Tibial artery (tissue), 4 donors: ENCODE results near the gene FAM171A2.
A peak's percentile ranks its signal among the peaks of the same experiment; 100 is the strongest.

Experiments
- DNase-seq, 2 donors: peaks; one replicate each; pipeline ENCODE4 v3.0.0-alpha.2; 2019
- H3K27ac ChIP-seq, 2 donors: fragments of 200-600 bp; sonication (generic) in 1 of 2; 1 replicate in 1 of 2; 2 replicates in 1 of 2; pipeline ENCODE4 v1.5.1; 2018 to 2019; ENCODE audit warnings: mild to moderate bottlenecking in 1 of 2
- H3K27me3 ChIP-seq, 2 donors: fragments of 200-600 bp; sonication (generic) in 1 of 2; one replicate each; pipeline versions ENCODE4 v1.5.1 to v1.6.0; 2016 to 2019
- H3K36me3 ChIP-seq, 3 donors: fragments of 200-600 bp; sonication (generic) in 2 of 3; one replicate each; pipeline ENCODE4 v1.5.1; 2016 to 2019; ENCODE audit warnings: mild to moderate bottlenecking in 2 of 3
- H3K4me1 ChIP-seq, 4 donors: fragments of 200-600 bp; sonication (generic) in 2 of 4; 1 replicate in 3 of 4; 2 replicates in 1 of 4; pipeline ENCODE4 v1.5.1; 2016 to 2019
- H3K4me3 ChIP-seq, 2 donors: fragments of 200-600 bp; sonication (generic) in 1 of 2; 1 replicate in 1 of 2; 2 replicates in 1 of 2; pipeline ENCODE4 v1.5.1; 2018 to 2019; ENCODE audit warnings: mild to moderate bottlenecking in 2 of 2
- H3K9me3 ChIP-seq, 3 donors: fragments of 200-600 bp; sonication (generic) in 1 of 3; one replicate each; pipeline ENCODE4 v1.5.1; 2016 to 2019
- intact Hi-C: fragments of 100-400 bp; cut with DNase I; formaldehyde crosslinking; loops from one replicate; pipeline ENCODE4 v1.15.0; 2023; ENCODE audit warnings: low total_unique reads
- TF ChIP-seq, protein P1 (sequence below), 2 experiments: fragments of 200-600 bp in 1 of 2; fragments of 450-650 bp in 1 of 2; IDR thresholded peaks; one replicate each; pipeline ENCODE4 v1.5.1; 2017 to 2019; ENCODE audit warnings: antibody characterized with exemption in 2 of 2, mild to moderate bottlenecking in 1 of 2, moderate library complexity in 1 of 2

The FAM171A2 gene

DNA sequence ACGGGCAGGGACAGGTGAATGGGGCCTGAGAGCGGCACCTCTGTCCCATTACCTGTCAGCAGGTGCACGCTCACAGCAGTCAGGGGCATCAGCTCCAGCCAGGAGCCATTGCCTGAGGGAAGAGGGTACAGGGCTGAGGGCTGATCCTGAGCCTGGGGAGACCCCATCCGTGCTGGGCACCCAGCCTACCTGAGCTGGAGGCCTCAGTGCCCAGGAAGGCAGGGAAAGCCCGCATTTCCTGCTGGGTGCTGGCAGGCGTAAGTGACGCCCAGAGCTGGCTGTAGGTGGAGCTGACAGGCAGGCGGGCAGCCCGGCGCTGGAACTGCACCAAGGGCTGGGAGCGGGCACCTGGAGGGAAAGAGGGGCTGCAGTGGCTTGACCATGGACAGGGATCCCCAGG, 7.4 kb downstream of the FAM171A2 start:
- H3K9me3 ChIP-seq = no peaks in the 10 kb centered on the region
- TF ChIP-seq, protein P1, sequence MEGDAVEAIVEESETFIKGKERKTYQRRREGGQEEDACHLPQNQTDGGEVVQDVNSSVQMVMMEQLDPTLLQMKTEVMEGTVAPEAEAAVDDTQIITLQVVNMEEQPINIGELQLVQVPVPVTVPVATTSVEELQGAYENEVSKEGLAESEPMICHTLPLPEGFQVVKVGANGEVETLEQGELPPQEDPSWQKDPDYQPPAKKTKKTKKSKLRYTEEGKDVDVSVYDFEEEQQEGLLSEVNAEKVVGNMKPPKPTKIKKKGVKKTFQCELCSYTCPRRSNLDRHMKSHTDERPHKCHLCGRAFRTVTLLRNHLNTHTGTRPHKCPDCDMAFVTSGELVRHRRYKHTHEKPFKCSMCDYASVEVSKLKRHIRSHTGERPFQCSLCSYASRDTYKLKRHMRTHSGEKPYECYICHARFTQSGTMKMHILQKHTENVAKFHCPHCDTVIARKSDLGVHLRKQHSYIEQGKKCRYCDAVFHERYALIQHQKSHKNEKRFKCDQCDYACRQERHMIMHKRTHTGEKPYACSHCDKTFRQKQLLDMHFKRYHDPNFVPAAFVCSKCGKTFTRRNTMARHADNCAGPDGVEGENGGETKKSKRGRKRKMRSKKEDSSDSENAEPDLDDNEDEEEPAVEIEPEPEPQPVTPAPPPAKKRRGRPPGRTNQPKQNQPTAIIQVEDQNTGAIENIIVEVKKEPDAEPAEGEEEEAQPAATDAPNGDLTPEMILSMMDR (IDR thresholded peaks at IDR 0.05) = no peak
- peaks cover 0 to 5% (median 4%) of the 10 kb centered on the region in 4 donors for H3K4me1 ChIP-seq
- no peak overlapping the region for H3K4me3 ChIP-seq
- H3K36me3 ChIP-seq = peaks cover 9 to 22% (median 20%) of the 10 kb centered on the region in 3 donors
- intact Hi-C loops = no loop called here
- no peak for DNase-seq
- no peak overlapping the region for H3K27ac ChIP-seq
- H3K27me3 ChIP-seq = peaks cover 0 to 8% of the 10 kb centered on the region in 2 donors

- Histone ChIP-seq H3K27me3 (peaks cover 0 to 4% of the 10 kb centered on the region in 2 donors), H3K9me3 (no peaks in the 10 kb centered on the region), H3K36me3 (peaks cover 15 to 27% (median 25%) of the 10 kb centered on the region in 3 donors), H3K27ac (no peak overlapping the region), H3K4me3 (no peak overlapping the region), H3K4me1 (peaks cover 0 to 5% (median 4%) of the 10 kb centered on the region in 4 donors)
- intact Hi-C loops = no loop called here
- TF ChIP-seq, protein P1 (IDR thresholded peaks at IDR 0.05) = no peak
- DNase-seq = no peak
These were observed 8.0 kb downstream of the FAM171A2 start for GRCh38 chr17:44355642-44356099.

- no peak overlapping the region for H3K27ac ChIP-seq
- TF ChIP-seq, protein P1 (IDR thresholded peaks at IDR 0.05) = peak in 1 of 2 experiments; percentile 18
- peaks cover 21 to 35% (median 33%) of the 10 kb centered on the region in 3 donors for H3K36me3 ChIP-seq
- H3K4me3 ChIP-seq = no peak overlapping the region
- H3K4me1 ChIP-seq = peaks cover 0 to 5% (median 4%) of the 10 kb centered on the region in 4 donors
- no peak for DNase-seq
- no peaks in the 10 kb centered on the region for H3K9me3 ChIP-seq
- peaks cover 0 to 3% of the 10 kb centered on the region in 2 donors for H3K27me3 ChIP-seq
- intact Hi-C loops = no loop called here
These were observed 8.8 kb downstream of the FAM171A2 start for GRCh38 chr17:44354582-44355561.

DNA sequence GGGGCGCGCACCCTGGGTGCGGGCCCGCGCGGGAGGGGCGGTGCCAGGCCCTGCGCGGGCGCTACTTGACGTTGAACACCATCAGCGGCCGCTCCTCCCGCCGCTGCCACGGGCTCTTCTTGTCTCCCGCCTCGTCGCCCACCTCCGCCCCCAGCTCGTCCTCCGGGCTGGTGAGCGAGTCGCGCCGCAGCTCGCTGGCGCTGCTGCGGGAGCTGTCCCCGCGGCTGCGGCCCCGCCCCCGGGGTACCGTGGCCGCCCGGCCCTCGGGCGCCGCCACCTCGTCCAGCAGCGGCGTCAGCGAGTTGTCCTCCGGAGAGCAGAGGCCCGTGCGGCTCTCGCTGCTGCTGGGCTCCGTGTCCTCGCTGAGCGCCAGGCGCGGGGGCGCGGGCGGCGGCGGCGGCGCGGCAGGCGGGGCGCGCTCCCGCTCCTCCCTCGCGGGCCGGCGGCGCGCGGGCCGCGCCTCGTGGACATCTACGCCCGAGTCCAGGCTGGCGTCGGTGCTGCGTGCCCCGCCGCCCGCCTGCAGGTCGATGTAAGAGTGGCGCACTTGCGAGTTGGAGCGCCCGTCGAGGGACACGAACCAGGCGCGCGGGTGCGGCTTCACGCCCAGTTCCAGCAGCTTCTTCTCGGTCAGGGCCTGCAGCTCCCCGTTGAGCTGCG, 9.9 kb downstream of the FAM171A2 start:
- H3K36me3 ChIP-seq = peaks cover 21 to 46% (median 39%) of the 10 kb centered on the region in 3 donors
- H3K27me3 ChIP-seq = peaks cover 0 to 3% of the 10 kb centered on the region in 2 donors
- TF ChIP-seq, protein P1 (IDR thresholded peaks at IDR 0.05) = no peak
- H3K4me3 ChIP-seq = peak overlapping the region; percentile 37 to 50
- intact Hi-C loops = no loop called here
- H3K9me3 ChIP-seq = no peaks in the 10 kb centered on the region
- H3K4me1 ChIP-seq = peaks cover 0 to 5% (median 4%) of the 10 kb centered on the region in 4 donors
- no peak overlapping the region for H3K27ac ChIP-seq
- no peak for DNase-seq

- Histone ChIP-seq H3K4me3 (peak overlapping the region; percentile 37 to 50), H3K27ac (no peak overlapping the region), H3K36me3 (peaks cover 21 to 50% (median 39%) of the 10 kb centered on the region in 3 donors), H3K4me1 (peaks cover 0 to 5% (median 4%) of the 10 kb centered on the region in 4 donors), H3K9me3 (no peaks in the 10 kb centered on the region), H3K27me3 (peaks cover 0 to 3% of the 10 kb centered on the region in 2 donors)
- TF ChIP-seq, protein P1 (IDR thresholded peaks at IDR 0.05) = no peak
- DNase-seq = no peak
- intact Hi-C loops = no loop called here
These were observed 10.6 kb downstream of the FAM171A2 start for GRCh38 chr17:44352828-44353671.
